GM19455 (cell line): ENCODE measurements around the gene C1QTNF12.

Experiments used
- ATAC-seq: cut with Tn5 transposase; IDR thresholded peaks from one replicate; pipeline ENCODE4 v1.9.1; 2021; ENCODE audit not compliant: unreplicated experiment

C1QTNF12 gene

DNA sequence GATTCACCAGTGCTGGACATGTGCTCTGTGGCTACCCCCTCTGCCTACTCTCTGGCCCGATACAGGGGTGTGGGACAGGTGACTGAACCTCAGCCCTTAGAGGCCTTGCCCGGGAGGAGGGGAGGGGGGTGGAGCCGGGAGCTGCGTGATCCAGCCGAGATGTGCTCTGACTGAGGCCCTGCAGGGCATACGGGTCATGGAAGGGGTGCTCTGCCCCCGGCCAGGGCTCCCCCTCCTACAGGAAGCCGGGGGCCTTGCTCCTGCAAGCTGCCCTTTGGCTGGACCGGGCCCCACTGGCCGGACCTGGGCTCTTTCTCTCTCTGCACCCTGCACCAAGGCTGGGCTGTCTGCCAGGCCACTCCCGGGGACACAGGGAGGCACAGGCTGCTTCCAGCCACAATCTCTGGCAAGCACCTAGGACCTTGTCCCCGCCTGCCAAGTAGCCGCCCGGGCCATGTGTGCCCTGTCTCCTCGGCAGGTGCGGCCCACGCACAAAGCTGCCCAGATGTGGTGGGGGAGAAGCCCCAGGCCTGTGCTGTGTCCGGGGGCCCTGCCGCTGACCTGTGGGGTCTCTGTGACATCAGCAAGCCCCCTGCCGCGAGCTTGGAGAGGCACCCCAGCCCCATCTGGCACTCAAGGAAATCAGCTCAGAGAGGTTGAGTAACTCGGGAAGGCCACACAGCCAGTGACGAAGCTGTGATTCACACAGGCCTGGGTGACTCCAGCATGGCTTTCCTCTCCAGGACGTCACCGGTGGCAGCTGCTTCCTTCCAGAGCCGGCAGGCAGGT, 35.2 kb upstream of the C1QTNF12 start:
- no peak for ATAC-seq

DNA sequence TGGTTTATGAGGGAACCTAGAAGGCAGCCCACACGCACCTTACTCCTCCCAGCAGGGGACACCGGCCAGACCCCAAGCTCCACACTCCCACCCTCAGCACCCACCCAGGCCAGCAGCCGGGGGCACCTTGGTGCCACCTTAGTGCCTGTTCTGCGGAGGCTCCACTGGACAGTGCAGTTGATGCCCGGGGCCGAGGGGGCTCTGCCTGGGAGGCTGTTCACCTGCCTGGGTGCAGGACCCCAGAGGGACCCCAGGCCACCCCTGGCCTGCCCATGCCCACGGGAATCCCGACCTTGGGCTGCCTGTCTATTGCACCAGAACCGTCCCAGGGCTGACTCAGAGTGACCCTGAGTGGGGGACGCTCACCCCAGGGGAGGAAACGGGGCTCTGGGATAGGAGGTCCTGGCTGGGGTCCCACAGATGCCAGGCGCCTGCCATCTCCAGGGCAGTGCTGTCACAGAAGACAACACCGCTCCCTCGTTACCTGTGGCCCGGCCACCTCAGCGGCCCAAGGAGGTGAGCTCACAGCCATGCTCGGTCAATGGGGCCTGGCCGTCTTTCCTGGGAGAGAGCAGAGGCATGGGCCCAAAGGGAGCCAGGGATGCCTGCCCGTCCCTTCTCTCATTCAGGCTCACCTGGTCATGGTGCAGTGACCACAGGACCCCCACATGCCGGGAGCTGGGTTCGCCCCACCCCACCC, 34.4 kb upstream of the C1QTNF12 start:
- no peak for ATAC-seq

DNA sequence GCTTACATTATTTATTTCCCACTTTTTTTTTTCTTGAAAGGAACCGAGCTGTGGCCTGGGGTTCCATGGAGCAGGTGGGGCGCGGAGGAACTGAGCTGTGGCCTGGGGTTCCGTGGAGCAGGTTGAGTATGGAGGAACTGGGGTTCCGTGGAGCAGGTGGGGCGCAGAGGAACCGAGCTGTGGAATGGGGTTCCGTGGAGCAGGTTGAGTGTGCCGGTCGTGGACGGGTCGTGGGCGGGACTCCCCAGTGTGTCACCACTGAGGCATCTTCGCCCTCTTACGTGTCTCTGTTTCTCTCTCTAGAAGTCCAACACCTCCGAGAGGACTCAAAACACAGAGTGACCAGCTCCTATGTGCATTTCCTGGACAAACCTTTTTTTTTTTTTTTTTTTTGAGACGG, 32.5 kb upstream of the C1QTNF12 start:
- ATAC-seq: no peak

DNA sequence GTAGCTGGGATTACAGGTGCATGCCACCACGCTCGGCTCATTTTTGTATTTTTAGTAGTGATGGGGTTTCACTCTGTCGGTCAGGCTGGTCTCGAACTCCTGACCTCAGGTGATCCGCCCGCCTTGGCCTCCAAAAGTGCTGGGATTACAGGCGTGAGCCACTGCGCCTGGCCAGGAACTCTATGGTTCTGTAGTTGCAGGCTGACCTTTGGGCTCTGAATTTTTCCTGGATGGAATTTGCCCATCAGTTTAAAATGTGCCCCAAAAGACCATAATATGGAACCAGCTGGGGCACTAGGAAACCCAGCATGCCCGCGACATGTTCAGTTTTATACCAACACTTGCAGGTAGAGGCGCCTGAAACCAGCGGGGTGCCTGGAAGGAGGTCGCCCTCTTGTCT, 32.1 kb upstream of the C1QTNF12 start:
- ATAC-seq: no peak

DNA sequence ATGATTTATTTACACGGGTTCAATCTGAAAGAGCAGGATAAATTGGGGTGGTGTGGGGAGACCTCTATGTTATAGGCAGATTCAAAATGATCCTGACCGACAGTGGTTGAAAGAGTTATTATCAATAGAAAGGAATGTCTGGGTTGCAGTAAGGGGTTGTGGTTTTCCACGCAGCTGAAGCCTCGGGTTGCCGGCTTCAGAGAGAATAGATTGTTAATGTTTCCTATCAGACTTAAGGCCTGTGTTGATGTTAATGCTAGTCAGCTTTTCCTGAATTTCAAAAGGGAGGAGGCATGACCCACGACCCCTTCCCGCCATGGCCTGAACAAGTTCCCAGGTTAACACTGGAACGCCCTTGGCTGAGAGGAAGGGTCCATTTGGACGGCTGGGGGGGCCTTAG, 29.3 kb upstream of the C1QTNF12 start:
- ATAC-seq: no peak

DNA sequence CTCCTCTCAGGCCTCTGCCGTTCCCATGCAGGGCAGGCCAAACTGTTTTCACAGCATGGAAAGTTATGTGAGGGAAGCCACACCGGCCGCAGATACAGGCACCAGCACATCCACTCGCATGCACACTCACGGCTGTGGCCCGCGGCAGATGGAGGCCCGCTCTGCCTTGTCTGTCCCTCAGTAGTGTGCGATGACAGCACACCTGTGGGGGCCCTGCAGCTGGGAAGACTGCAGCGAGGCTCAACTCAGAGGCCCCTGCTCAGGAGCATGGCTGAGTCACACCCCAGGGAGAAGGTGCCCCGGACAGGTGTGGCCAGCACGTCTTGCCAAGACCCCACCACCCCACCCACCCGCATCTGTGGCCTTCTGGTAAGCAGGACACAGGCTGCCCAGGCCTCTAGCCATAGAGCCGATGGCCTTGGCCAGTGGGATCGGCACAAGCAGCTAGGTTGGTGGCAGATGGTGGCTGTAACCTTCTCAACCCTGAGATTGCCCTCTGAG, 28.5 kb upstream of the C1QTNF12 start:
- ATAC-seq: no peak

DNA sequence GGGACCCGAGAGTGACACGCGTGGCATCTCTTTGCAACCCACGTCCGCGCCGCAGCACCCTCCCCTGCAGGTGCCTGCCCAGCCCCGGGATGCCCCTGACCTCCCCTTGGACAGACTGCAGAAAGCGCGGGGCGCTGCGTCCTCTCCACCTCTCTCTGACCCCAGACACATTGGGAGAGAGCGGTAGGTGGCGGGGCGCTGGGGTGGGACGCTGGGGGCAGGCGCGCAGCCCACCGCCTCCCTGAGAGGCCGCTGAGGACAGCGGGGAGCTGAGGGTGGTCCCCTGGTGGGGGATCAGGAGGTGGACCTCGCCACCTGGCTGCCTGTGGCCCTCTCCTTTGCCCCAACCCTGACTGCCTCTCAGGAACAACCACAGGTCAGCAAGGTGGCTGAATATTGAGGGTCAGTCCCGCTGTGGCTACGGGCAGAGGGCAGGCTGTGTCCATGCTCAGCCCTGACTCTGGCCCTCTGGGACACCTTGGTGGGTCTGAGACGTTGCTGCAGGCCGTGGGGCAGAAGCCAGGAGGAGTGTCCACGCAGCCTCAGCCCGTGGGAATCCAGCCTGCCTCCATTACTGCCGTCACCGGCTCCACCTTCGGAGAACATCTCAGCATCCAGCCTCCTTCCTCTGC, 27.9 kb upstream of the C1QTNF12 start:
- no peak for ATAC-seq

DNA sequence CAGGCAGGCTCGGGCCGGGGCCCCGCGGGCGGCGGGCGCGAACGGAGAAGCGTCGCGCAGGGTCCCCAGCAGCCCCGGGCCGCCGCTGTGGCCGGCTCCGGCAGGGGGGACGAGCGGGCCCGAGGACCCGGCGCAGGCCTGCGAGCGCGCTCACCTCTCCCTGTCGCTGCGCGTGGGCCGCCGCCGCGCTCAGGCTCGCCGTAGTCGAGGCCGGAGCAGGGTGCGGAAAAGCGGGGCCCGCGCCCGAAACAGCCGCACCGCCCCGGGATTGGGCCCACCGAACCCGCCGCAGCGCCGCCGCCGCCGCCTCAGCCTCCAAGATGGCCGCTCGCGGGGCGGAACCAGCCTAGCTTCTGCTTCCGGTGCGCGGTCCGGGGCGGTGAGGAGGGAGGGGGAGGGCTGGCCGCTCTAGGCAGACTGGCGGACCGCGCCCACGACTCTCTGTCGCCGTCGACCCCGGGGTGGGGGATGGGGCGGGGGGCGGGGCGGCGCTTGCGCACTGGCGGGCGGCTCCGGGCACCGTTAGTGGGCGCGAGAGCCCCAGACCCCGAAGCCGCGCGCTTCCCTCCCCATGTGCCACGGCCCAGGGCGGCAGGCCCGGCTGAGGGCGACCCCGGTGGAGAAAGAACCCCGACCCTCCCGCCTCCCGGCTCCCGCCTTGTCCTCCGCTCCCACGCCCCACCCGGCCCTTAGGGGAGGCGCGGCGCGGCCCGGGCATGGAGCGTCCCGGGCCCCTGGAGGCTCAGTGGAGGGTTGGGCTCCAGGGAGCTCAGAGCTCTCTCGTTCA, 27.2 kb upstream of the C1QTNF12 start, which contains the start of gene UBE2J2:
Gene UBE2J2, minus strand, starts transcription at position 343 of the 787 bp plus-strand sequence. CDS start 5,862 bp downstream, outside the sequence.
- ATAC-seq: peak; percentile 86

DNA sequence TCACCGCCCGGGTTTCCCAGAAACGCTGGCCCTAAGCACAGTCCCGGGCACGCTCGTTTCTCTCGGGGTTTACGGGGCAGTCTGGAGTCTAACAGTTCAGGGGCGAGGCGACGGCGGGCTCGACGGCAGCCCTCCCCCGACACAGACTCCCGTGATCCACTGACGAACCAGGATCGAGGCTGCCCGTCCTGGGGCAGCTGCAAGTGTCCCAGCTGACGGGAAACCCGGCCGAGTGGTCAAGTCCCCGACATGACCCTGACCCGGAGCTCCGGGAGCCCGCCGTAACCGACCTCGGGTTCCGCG, 26.6 kb upstream of the C1QTNF12 start:
- ATAC-seq: no peak

DNA sequence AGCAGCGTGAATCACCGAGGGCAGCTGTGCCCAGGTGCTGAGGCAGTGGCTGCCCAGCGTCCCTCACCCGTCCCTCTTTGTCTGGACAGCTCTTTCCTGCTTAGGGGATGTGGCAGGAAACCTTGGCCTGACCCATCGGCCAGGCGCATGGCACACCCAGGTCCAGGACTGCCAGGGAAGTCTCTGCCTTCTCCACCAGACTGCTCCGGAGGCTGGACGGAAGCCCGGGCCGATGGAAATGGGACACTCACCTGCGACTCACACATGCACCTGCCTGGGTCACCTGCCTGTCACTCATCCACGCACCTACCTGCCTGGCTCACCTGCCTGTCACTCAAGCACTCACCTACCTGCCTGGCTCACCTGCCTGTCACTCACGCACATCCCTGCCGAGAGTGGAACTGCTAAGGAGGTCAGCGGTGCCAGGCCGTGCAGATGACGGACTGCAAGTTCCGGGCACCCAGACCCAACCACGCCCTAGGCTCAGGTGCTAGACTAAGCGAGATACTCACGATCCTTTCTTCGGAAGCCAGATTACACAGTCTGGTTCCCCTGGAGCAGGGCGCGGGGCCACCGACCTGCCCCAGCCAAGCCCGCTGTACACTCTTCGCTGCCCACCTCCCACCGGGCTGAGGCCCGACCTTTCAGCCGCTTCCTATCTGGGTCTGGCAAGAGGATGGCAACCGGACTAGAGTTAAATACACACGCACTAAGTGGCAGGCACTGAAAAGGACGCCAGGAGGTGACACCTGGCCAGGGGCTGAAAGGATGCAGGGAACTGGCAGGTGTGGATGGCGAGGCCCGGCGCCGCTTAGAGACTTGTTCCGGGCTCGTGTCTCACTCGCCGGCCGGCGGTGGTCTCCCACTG, 26.1 kb upstream of the C1QTNF12 start:
- no peak for ATAC-seq

DNA sequence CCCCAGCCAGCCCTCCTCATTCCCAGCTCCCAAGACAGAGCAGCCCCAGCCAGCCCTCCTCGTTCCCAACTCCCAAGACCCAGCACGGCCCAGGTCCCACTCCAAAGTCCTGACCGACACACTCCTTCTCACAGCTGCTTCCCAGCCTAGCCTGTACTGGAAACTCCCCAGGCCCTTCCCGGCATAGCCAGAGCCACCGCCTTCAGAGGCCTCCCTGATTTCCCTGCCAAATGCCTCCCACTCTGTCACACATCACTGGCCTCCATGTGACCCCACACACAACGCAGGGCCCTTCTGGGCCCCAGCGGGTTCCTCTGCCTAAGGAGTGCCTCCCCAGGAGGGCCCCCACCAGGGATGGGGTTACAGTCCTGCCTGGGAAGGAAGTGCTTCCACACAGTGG, 24.3 kb upstream of the C1QTNF12 start:
- no peak for ATAC-seq

DNA sequence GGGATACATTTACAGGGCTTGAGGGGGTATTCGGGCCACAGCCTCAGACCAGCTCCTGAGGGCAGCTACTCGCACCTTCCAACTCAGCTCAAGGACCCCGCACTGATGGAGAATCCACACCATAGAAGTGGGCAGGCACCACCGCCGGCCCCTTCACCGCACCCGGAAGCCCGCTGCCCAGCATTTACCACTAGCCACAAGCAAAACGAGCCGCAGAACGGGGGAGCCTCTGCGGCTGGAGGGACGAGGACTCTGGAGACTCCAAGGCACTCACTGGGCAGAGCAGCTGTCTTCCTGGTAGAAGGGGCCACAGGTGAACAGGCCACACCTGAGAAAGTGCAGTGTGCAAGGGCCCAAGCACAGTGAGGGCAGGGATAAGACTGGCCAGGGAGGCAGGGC, 21.8 kb upstream of the C1QTNF12 start:
- ATAC-seq: no peak

DNA sequence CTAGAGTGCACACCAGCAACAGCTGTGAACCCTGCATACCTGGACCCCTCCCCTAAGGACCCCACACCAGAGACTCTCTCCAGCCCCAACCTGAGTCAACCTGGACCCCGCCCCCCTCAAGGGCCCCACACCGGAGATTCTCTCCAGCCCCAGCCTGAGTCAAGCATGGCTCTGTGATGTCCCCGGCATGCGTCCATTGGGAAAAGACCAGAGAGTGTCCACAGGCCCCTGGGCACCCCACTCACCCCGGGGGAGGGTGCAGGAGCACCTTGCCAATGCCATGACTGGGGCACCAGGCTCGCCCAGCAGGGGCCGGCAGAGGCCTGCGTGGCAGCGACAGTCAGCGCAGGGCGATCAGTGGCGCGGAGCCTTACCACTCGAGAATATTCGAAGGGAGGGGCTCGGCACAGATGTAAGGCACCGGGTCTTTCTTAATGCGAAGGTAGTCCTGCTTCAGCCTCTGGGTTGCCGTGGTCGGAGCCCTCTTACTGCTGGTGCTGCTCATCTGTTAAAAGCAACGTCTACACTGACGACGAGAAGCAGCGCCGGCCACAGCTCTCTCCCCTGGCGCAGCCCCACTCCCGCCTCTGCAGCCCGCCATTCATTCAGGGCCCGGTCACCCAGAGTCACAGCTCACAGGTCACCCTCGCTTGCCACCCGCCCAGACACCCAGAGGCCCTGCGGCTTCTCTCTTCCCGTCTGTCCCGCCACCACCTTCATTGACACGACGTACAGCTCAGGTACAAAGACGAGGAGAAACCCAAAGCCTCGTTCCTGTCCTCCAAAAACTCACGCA, 21.2 kb upstream of the C1QTNF12 start:
- ATAC-seq: no peak

DNA sequence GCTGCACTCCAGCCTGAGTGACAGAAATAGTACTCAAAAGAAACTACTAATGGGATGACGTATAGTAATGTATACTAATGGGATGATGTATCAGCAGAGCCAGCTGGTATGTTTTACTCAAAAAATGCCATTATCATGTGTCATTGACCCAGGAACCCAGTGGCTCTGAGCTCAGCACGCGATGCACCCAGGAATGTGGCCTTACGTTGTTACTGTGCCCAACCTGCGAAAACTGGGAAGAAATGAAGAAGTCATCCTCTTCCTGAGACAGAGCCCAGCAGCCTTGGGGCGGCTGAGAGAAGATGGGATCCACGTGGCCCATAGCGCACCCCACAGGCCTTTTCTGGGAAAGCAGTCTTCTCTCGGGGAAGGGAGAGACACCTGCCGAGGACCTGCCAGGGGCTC, 18.3 kb upstream of the C1QTNF12 start:
- ATAC-seq: no peak

DNA sequence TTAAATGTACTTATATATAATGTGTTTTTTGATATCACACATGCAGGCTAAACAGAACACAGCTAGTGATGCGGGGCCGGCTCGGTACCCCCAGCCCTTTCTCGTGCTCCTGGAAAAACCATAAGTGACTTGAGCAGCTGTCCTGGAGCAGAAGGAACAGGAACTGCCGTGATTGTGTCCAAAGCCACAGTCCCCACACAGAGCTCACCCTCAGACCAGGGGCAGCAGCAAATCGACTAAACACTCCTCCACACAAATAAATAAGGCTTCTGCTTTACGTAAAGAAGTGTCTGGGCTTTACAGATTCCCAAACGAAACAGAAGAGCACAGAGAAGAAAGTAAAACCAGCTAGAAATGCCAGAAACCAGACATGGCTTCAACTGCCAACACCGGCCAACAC, 17.5 kb upstream of the C1QTNF12 start:
- ATAC-seq: no peak

DNA sequence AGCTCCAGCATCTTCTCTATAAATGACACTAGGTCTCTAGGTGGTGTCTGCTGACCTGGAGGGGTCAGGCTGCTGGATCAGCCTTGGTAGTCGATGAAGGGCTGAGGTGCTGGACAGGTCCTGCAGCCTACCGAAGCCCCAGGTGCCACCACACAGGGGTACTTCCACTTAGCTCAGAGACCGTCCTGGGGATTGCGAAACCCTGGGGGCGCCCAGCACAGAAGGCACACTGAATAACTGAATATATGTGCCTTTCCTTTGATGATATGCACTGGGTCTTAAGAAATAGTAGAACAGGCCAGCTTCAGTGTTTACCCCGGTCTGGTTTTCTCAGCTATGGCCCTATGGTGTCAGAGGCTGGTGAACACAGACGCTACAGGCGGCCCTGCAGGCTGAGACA, 16.2 kb upstream of the C1QTNF12 start:
- ATAC-seq: no peak

DNA sequence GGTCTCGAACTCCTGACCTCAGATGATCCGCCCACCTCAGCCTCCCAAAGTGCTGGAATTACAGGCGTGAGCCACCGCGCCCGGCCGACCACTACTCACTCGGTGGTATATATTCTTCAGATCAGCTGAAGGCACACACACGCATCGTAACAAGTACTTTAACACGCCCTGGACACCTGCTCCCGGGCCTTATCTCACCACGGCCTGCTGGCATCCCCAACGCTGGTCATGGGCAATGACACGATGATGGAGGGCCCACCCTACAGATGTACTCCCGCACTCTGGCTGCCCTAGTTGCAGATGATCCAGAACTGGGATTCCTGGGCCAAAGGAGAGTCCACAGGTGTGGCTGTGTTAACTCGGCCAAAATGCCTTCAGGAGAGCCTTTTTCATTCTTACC, 15.5 kb upstream of the C1QTNF12 start:
- no peak for ATAC-seq

DNA sequence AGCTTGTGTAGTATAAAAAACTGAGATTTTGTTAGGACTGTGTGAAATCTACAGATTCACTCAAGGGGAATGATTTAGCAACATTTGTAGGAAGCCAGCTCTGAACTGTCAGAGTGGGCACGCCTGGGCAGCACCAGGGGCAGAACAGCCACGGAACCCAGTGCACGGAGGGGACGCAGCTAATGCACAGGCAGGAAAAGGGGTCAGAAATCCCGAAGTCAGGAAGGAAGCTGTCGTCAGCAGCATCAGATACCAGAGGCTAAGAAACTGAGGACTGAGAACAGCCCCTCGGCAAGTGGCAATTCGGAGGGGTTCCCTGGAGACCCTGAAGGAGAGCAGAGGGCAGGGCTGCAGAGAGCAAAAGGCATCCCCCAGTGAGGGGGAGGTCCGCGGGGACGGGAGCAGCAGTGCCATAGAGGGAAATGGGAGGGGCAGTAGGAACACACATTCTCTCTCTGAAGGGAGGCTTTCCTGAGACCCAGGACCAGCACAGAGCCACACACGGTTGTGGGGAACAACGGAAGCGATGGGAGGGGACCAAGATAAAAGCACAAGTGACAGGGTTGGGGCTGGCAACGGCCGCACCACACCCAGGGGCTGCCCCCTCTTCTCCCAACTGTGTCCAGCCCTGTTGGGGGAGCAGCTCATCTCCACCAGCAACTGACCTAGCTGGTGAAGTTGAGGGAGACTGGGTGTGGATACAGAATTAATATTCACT, 14.5 kb upstream of the C1QTNF12 start:
- no peak for ATAC-seq
